Activated T-cell treated with anti-CD3 and anti-CD28 coated beads for 48 hours (primary cell): ENCODE measurements around the gene GABRB1.

Source experiments
- DNase-seq: peaks from one replicate; pipeline ENCODE4 v3.0.0-alpha.2; 2020; ENCODE audit warnings: low read depth

Gene GABRB1

GRCh38 chr4:47049347-47049746 is 18.0 kb downstream of the GABRB1 start:
- no peak for DNase-seq

DNA sequence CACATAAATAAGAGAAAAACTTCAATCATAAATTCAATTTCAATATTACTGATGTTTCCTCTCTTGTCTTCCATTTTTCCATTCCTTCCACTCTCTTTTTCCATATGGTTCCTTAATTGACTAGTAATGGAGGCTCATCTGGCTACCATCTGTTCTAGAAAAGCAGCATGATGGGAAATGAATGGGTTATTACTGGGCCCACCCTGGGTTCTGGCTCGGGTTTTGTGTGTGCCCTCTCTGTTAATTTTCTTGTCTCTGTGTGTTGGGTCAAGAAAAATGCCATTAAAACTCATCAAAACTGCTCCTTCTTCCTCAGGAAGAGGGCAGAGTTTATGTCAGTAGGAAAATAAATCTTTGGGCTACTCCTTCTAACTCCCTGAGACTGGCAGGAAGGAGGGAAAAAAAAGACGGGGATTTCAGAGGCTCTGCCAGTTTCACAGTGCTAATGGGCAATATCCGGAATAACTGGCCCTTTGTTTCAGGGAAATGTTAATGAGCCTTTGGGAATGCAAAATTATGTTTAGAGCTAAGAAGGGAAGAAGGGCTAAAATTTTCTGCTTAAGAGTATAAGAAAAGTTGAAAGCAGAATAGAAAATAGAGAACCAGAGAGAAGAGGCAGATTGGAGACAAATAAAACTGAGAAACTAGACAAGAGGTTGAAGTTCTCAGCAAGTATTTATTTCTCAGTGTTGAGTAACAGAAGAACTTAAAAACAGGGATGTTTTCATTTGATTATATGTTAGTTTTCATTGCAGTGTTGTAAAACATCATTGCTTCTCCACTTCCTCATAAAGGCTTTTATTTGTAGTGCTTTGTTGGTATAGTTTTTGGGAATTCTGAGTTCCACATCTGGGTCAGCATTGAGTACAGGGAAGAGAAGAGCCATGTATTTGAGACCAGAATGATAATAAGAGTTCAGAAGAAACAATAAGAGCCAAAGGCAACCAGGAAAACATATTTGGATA is 19.7 kb downstream of the GABRB1 start:
- DNase-seq: no peak

DNA sequence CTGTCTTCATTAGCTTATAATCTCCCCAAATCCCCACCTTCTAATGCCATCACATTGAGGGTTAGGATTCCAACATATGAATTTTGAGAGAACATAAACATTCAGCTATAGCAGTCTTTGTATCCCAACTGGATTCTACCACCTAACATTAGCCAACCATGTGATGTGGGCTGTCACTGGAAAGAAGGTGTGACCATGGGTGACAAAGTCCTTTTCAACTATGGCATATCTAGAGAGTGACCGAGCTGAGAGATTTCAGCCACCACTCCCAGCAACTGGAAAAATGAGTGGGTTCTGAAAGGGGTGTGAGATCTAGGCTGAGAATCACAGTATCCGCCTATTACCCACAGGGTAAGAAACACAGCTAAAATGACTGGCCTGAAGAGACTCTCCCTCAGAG is 22.1 kb downstream of the GABRB1 start:
- no peak for DNase-seq

DNA sequence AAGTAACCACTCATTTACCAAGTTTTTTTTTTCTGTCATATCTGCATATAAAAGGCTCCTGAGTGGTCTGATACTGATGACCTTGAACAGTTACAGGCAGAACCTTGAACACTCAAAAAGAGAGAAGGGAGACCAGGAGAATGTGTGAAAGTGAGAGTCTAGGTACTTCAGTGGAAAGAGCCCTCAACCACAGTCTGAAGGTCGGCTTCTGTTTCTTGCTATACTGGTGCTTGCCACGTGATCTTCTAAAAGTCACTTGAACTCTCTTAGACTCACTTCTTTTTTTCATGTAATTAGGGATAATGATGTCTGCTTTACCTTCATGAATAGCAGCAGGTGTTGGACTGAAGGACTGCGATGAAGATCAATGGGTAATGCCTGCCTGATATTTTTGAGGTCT is 22.8 kb downstream of the GABRB1 start:
- no peak for DNase-seq

DNA sequence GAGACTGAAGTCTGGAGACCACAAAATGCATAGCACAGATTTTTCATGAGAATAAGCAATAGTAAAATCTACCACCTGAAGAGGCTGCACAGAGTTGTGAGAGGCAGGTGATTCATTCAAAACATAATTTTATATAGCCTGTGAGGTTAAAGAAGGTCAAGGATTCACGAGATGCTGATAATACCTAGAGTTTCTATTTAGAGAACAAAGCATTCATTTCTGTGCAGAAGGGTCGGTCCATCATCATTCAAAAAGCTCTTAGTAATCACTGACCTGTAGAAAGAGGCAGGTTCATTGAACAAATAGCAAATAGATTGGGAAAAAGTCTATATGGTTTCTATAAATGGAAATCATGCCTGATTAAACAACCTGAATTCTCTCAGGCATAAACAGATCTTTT is 26.6 kb downstream of the GABRB1 start:
- DNase-seq: no peak

DNA sequence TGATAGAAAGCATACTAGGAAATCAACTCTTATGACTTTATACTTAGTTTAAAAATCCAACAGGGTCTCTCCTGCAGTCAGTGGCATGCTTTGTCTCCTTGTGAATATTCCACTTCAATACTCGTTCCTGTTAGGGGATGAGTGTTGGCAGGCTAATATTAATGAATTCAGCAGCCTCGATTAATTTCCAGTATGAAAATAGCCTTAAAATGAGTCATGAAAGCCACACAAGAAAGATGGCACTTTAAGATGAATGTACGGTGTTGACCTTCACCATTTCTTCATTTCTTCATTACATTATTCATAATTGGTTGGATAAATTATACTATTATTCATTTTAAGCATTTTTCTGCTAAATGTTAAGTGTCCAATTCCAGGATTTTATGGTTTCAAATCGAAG is 29.2 kb downstream of the GABRB1 start:
- no peak for DNase-seq

DNA sequence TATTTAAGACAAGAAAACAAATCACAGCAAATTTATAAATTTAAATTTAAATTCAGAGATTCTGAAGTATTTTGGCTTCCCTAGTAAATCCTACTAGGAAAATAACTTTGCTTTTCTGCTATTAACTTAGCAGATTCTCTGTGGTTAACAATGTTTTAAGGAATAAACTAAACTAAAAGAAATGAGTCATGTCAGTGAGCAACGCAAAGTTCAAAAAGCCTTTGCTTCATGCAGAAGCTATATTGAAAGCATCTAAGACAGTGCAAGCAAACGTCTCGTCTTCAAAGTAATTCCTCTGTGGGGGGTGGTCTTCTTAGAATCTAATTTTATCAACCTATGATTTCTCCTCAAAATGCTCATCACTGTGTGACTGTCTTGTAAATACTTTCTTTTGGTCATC is 30.1 kb downstream of the GABRB1 start:
- no peak for DNase-seq

DNA sequence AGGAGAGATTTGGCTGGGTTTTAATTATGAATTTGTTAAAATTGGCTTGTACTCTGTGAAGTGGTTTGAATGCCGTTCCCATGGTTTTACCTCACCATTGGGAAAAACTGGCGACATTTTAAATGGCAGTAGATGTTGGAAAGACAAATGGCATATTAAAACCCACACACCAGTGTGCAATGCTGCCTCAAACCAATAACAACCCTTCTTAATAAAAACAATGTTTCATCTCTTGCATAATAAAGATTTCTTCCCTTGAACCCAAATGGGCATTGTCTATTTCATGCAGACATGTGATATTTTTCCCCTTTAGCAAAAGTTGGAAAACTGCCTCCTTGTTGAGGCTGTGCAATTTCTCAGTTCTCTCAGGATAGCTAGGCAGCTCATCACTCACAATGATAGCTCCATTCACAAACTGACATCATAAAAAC is 33.7 kb downstream of the GABRB1 start:
- no peak for DNase-seq

DNA sequence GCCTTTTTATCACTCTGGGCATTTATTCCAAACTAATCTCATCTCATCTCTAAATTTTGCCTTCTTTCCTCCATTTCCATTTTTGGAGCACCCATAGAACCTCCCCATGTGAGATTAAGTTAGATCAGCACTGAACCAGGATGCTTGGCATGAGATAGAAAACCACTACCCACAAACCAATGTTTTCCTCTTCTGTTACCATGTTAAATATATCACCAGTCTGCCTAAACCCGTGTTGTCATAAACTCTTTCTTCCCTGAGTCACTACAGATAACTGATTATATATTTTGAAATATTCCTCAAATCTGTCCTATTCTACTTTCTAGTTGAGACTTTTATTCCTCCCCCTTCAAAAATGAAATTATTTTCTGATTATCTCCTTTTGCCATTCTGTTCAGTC is 37.6 kb downstream of the GABRB1 start:
- no peak for DNase-seq

DNA sequence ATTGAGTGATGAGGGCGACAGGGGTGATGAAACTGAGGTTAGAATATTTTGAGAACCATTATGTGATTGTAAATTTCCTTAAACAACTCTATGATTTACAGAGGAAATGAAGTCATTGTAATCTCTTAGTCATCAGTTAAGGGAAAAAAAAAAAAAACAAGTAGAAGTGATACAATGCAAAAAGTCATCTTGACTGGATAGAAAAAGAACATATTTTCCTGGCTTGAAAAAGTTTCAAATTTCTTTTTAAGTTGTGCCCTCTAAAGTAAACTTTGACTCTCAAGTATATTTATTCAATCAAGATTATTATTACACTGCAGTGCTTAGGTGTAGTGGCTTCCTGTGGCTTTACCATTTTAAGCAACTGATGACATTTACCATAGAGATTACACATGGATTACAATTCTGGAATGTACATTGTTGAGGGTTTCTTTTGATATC is 40.6 kb downstream of the GABRB1 start:
- no peak for DNase-seq

DNA sequence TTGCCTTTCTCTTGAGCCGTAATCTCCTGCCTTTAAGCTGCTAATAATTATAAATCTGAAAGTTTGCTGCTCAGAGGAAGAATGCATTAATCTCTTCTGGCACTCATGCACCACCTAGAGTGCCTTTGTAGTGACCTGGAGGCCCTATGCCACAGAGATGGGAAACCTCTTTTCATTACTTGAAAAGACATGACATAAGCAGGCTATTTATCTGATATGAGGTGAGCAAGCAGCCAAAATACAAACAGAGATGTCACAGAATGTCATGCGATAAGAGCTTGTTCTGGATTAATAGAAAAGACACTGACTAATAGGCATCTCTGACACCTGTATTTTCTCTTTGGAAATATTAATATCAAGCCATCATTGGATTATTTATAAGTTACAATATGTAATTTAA is 42.3 kb downstream of the GABRB1 start:
- DNase-seq: no peak

- no peak for DNase-seq
Observed at GRCh38 chr4:47074816-47075215, 43.4 kb downstream of the GABRB1 start.

DNA sequence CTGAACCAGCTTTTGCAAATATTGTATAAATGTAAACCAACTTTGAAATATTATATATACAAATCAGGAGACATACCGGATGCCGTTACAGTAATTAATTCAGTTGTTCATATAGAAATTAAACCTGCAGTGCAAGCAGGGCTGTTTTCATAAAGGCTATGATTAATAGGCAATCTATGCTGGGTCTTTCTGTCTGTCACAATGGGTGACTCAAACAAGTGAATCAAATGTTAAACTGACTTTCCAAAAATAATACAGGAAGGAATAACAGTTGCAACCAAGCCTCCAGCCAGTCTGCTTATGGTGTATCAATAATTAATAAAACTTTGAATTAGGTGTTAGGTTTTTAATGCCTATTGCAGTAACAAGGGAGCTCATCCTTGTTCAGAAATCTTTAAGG is 43.9 kb downstream of the GABRB1 start:
- DNase-seq: no peak

DNA sequence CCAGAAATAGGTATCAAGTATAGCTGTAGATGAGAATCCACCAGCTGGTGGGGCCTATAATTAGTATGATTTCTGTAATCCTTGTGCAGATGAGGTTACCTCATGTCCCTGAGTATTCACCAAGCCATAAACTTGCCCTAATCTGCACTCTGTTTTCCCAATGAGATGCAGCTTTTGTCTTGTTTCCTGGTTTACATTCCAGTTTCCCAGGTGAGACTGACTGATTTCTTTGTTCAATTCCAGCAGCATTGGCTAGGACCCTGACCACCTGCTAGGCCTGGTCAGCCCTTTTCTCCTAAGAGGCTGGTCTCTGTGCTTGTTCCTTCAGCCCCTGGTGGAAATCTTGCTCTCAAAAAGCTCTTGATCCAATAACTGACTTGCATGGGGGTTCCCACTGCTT is 44.6 kb downstream of the GABRB1 start:
- no peak for DNase-seq

- DNase-seq: no peak
Observed at GRCh38 chr4:47084111-47084510, 52.7 kb downstream of the GABRB1 start.

GRCh38 chr4:47084795-47085194 is 53.4 kb downstream of the GABRB1 start:
- DNase-seq: no peak

- no peak for DNase-seq
Observed at GRCh38 chr4:47088298-47088697, 56.9 kb downstream of the GABRB1 start.

GRCh38 chr4:47095884-47096283 is 64.5 kb downstream of the GABRB1 start:
- no peak for DNase-seq

DNA sequence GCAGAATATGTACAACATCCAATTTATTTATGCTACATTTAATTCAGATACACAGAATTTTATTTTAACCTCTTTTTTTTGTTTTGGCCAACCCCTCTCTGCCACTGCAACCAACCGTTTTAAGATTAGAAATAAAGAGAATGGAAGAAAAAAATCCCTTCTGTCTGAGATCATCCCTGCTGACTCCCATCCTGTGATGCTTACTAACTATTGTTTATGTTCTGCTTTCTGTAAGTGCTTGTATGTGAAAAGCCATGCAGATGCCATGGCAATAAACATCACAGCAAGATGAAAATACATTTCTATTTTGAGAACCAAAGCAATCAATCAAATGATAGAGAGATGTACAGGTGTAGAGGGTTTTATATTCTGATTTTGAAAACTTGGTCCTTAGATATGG is 70.1 kb downstream of the GABRB1 start:
- no peak for DNase-seq

DNA sequence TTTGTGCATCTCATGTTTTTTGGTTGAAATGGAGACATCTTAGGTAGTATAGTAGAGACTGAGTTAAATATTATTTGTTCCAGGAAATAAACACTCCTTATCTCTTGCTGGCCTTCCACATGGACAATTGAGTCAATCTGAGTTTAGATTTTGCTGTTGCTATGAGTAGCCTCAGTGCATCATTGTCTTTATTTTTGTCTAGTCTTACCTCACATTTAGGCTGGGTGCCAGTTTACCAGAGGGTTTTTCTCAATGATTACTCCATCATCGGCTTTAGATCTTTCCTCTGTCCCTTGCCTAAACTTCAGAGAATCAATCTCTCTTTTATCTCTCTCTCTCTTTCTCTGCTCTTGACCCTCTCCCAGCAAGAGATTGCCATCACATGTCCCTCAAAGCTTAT is 73.6 kb downstream of the GABRB1 start:
- no peak for DNase-seq

- no peak for DNase-seq
Observed at GRCh38 chr4:47106561-47106960, 75.2 kb downstream of the GABRB1 start.

DNA sequence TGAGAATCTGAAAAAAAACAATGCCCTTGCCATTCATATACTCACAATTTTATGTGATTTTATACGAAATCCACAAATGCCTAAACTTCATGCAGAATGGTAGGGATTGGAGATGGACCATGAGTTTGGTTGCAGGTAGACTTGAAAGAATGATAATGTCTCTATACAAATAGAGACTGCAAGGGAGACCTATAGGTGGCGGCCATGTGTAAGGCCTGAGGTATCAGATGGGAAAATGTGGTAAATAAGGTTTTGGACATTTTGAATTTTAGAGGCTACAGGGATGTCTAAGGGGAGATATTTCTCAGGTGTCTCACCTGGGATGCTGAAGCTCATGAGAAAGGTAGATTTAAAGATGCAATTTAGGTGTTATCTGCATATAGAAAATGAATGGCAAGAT is 78.0 kb downstream of the GABRB1 start:
- DNase-seq: no peak

GRCh38 chr4:47110546-47111132 is 79.3 kb downstream of the GABRB1 start:
- no peak for DNase-seq
